Astrocyte (in vitro differentiated cells and primary cell): ENCODE results near the gene AK1. TPM values are rescaled to one million over a fixed set of nuclear protein-coding genes. Genes with fewer than 3 reads are reported as not detected.
A peak's percentile ranks its signal among the peaks of the same experiment; 100 is the strongest.

ENCODE experiments used
- DNase-seq: peaks from one replicate; pipeline ENCODE4 v3.0.0-alpha.2; 2010; ENCODE audit warnings: low read depth
- FAIRE-seq: peaks from 2 replicates; lab custom pipeline; 2011; peaks lifted over from hg19 to GRCh38; lab: Jason Lieb, UNC
- H2AFZ ChIP-seq: 2 replicates; pipeline ENCODE4 v1.6.0; 2012; ENCODE audit warnings: low read depth, low read length, inconsistent platforms
- H3K27ac ChIP-seq: 2 replicates; pipeline ENCODE4 v1.5.1; 2011; ENCODE audit warnings: low read depth, low read length, inconsistent platforms
- H3K27me3 ChIP-seq: 2 replicates; pipeline ENCODE4 v1.6.0; 2011; ENCODE audit warnings: low read length, inconsistent platforms; ENCODE audit not compliant: insufficient read depth
- H3K36me3 ChIP-seq: 2 replicates; pipeline ENCODE4 v1.5.1; 2011; ENCODE audit warnings: low read length, inconsistent platforms; ENCODE audit not compliant: insufficient read depth
- H3K4me1 ChIP-seq: 2 replicates; pipeline ENCODE4 v1.5.1; 2011; ENCODE audit warnings: low read length, inconsistent platforms; ENCODE audit not compliant: insufficient read depth
- H3K4me2 ChIP-seq: 2 replicates; pipeline ENCODE4 v1.6.0; 2012; ENCODE audit warnings: low read length, inconsistent platforms
- H3K4me3 ChIP-seq: 2 replicates; pipeline ENCODE4 v1.5.1; 2011; ENCODE audit warnings: low read depth, mild to moderate bottlenecking, low read length, inconsistent platforms; ENCODE audit not compliant: insufficient read depth
- H3K79me2 ChIP-seq: 2 replicates; pipeline ENCODE4 v1.6.0; 2012; ENCODE audit warnings: mild to moderate bottlenecking, low read length, inconsistent platforms; ENCODE audit not compliant: insufficient read depth
- H3K9ac ChIP-seq: 2 replicates; pipeline ENCODE4 v1.6.0; 2012; ENCODE audit warnings: mild to moderate bottlenecking, low read length, inconsistent platforms
- H3K9me3 ChIP-seq: 2 replicates; pipeline ENCODE4 v1.5.1; 2012; ENCODE audit warnings: low read depth, mild to moderate bottlenecking, low read length, inconsistent platforms; ENCODE audit not compliant: insufficient read depth
- H4K20me1 ChIP-seq: 2 replicates; pipeline ENCODE4 v1.6.0; 2012; ENCODE audit warnings: low read length, inconsistent platforms; ENCODE audit not compliant: insufficient read depth
- H3K27ac Mint-ChIP-seq: one replicate; pipeline ENCODE4 v1.8.0; 2021; ENCODE audit warnings: mild to moderate bottlenecking, mixed read lengths; ENCODE audit not compliant: unreplicated experiment
- H3K27me3 Mint-ChIP-seq: one replicate; pipeline ENCODE4 v1.8.0; 2021; ENCODE audit warnings: low read depth, mixed read lengths; ENCODE audit not compliant: unreplicated experiment
- H3K36me3 Mint-ChIP-seq: one replicate; pipeline ENCODE4 v1.8.0; 2021; ENCODE audit warnings: low read depth, mixed read lengths; ENCODE audit not compliant: unreplicated experiment
- H3K4me1 Mint-ChIP-seq: one replicate; pipeline ENCODE4 v1.8.0; 2021; ENCODE audit warnings: low read depth, mixed read lengths; ENCODE audit not compliant: unreplicated experiment
- H3K4me3 Mint-ChIP-seq: one replicate; pipeline ENCODE4 v1.8.0; 2021; ENCODE audit warnings: mild to moderate bottlenecking, moderate library complexity, mixed read lengths; ENCODE audit not compliant: unreplicated experiment
- H3K9me3 Mint-ChIP-seq: one replicate; pipeline ENCODE4 v1.8.0; 2021; ENCODE audit warnings: mild to moderate bottlenecking, mixed read lengths; ENCODE audit not compliant: unreplicated experiment
- EZH2 ChIP-seq: IDR thresholded peaks from 2 replicates; pipeline ENCODE4 v1.6.1; 2012; ENCODE audit warnings: mild to moderate bottlenecking, low read length, inconsistent platforms; ENCODE audit not compliant: insufficient read depth
- total RNA-seq: library from RNA; stranded (reverse); gene quantifications from 2 replicates; pipeline ENCODE4 v1.2.1, GENCODE V29; 2021
- TF ChIP-seq, protein P1 (sequence below): IDR thresholded peaks from 2 replicates; pipeline ENCODE4 v1.5.1; 2011; ENCODE audit warnings: low read depth, mild to moderate bottlenecking, inconsistent platforms, low read length, moderate library complexity; ENCODE audit not compliant: insufficient read depth

Gene AK1
- total RNA-seq, 1 donor from 2014 or later: 78.0 TPM

DNA sequence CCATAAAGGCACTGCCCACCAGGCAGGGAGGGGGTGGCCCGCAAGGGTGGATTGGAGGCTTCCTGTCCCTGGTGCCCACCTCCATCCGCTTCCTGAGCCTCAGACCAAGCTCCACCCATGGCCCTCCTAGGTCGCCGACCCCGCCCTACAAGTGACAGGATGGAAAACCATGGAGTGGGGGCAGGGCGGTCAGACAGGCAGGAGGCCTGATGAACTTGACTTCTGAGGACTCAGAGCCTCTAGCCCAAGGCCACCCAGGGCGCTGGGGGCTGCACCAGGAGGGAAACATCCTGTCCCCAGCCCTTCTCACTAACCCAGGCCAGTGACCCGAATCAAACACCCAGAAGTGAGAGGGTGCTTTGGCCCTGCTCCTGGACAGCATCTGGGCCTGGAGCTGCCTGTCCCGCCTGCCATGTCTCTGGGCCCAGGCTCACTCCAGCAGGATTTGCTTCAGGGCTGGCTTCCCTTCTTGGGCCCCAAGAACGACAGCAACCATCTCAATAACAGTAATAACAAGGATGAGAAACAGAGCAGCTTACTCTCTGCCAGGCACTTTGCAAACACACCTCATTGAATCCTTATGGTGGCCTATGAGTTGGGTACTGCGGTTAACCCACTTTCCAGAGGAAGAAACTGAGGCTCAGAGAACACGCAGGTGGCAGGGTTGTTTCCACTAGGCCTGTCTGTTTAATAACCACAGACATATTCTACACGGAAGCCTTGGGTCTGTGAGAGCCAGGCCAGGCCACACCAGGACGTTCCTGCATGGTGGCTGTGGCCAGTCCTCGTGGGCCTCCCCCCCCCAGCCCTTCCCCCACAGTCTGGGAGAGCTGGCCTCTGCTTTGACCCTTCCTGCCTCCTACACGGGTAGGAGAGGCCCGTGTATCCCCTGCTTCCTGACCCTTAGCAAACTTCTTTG lies 26.3 kb upstream of the AK1 start:
- Histone ChIP-seq H3K4me2 (no peak overlapping the region), H2AFZ (no peak overlapping the region), H3K9ac (no peak overlapping the region), H3K79me2 (peaks cover 4% of the 10 kb centered on the region), H3K36me3 (no peaks in the 10 kb centered on the region), H3K27ac (no peak overlapping the region), H3K9me3 (no peaks in the 10 kb centered on the region), H3K4me1 (peaks cover 12% of the 10 kb centered on the region), H3K27me3 (no peaks in the 10 kb centered on the region), H4K20me1 (no peaks in the 10 kb centered on the region), H3K4me3 (no peak overlapping the region)
- Mint-ChIP-seq H3K36me3 (no peaks in the 10 kb centered on the region), H3K4me3 (no peak overlapping the region), H3K27me3 (peaks cover 2% of the 10 kb centered on the region), H3K4me1 (peaks cover 7% of the 10 kb centered on the region), H3K9me3 (no peaks in the 10 kb centered on the region), H3K27ac (no peak overlapping the region)
- FAIRE-seq (no peak), DNase-seq (no peak)
- TF ChIP-seq EZH2: no peak
- TF ChIP-seq, protein P1, sequence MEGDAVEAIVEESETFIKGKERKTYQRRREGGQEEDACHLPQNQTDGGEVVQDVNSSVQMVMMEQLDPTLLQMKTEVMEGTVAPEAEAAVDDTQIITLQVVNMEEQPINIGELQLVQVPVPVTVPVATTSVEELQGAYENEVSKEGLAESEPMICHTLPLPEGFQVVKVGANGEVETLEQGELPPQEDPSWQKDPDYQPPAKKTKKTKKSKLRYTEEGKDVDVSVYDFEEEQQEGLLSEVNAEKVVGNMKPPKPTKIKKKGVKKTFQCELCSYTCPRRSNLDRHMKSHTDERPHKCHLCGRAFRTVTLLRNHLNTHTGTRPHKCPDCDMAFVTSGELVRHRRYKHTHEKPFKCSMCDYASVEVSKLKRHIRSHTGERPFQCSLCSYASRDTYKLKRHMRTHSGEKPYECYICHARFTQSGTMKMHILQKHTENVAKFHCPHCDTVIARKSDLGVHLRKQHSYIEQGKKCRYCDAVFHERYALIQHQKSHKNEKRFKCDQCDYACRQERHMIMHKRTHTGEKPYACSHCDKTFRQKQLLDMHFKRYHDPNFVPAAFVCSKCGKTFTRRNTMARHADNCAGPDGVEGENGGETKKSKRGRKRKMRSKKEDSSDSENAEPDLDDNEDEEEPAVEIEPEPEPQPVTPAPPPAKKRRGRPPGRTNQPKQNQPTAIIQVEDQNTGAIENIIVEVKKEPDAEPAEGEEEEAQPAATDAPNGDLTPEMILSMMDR: no peak

DNA sequence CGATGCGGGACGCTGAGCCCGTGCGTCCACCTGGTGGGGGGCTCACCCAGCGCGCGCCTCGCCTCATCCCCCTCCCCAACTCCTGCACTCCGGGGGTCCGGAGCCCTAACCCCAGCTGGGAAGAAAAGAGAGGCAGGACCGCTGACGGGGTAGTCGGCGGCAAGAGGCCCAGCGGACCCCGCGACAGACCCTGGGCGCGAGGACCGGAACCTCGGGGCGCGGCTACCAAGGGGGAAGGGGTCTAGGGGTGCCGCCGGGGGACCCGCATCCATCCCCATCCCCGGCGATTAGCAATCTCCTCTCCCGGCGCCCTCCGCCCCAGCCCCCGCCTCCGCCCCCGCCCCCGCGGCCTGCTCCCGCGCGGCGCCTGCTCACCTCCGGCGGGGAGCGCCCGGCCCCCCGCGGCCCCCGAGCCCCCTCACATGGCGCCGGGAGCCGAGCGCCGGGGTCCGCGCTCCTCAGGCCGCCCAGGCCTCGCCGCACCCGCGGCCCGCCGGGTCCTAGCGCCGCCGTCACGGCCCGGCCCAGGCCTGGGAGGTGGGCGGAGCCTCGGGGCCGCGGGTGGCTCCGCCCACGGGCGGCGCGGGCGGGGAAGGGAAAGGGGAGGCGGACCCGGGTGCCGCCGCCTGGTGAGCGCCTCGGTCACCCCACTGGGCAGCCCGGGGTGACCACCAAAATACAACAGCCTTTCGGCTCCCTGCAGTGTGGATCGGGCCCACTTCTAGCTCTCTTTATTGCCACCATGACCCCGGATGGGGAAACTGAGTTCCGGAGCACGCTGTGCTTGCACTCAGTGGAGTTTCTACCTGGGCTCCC lies 21.9 kb upstream of the AK1 start, which contains the start of gene ST6GALNAC6:
Gene ST6GALNAC6, minus strand, starts transcription at position 476 of the 816 bp plus-strand sequence. CDS start 1,622 bp downstream, outside the sequence.
- peaks cover 12% of the 10 kb centered on the region for H3K4me1 Mint-ChIP-seq
- H3K27ac ChIP-seq: peak within 1 kb of the TSS; percentile 76
- H3K36me3 Mint-ChIP-seq: peaks cover 17% of the 10 kb centered on the region

More for the DNA sequence above, 21.9 kb upstream of the AK1 start, which contains the start of gene ST6GALNAC6:
- H3K4me2 ChIP-seq: peak within 1 kb of the TSS; percentile 94
- DNase-seq: peak; percentile 47
- H3K4me3 Mint-ChIP-seq: peak within 1 kb of the TSS; percentile 92
- H2AFZ ChIP-seq: peak within 1 kb of the TSS; percentile 92
- FAIRE-seq: no peak
- peak within 1 kb of the TSS; percentile 81 for H3K27ac Mint-ChIP-seq
- peaks cover 9% of the 10 kb centered on the region for H3K9me3 ChIP-seq
- H3K4me1 ChIP-seq: peaks cover 27% of the 10 kb centered on the region
- peak within 1 kb of the TSS; percentile 94 for H3K9ac ChIP-seq
- no peak for TF ChIP-seq EZH2
- TF ChIP-seq, protein P1: no peak
- H3K79me2 ChIP-seq: peaks cover 31% of the 10 kb centered on the region
- peaks cover 26% of the 10 kb centered on the region for H4K20me1 ChIP-seq
- no peaks in the 10 kb centered on the region for H3K27me3 ChIP-seq
- no peaks in the 10 kb centered on the region for H3K27me3 Mint-ChIP-seq
- H3K36me3 ChIP-seq: peaks cover 19% of the 10 kb centered on the region
- H3K9me3 Mint-ChIP-seq: no peaks in the 10 kb centered on the region
- peak within 1 kb of the TSS; percentile 76 for H3K4me3 ChIP-seq
